HG03159 (cell line): ENCODE data around the gene TBC1D10A.

Experiments used
- ATAC-seq: cut with Tn5 transposase; IDR thresholded peaks from one replicate; pipeline ENCODE4 v1.9.1; 2021; ENCODE audit warnings: mild to moderate bottlenecking, moderate library complexity; ENCODE audit not compliant: unreplicated experiment

The TBC1D10A gene

GRCh38 chr22:30268331-30268730 is 58.4 kb downstream of the TBC1D10A start:
- no peak for ATAC-seq

- no peak for ATAC-seq
Measured at GRCh38 chr22:30267382-30268302, 59.1 kb downstream of the TBC1D10A start.

GRCh38 chr22:30266445-30267381 is 60.0 kb downstream of the TBC1D10A start, which contains the start of gene OSM:
Gene OSM, minus strand, starts transcription at chr22:30266851. Its CDS starts 52 bp downstream, at chr22:30266799.
- no peak for ATAC-seq

GRCh38 chr22:30265823-30266444 is 60.8 kb downstream of the TBC1D10A start:
- peak; percentile 67 for ATAC-seq

GRCh38 chr22:30265131-30265720 is 61.5 kb downstream of the TBC1D10A start:
- no peak for ATAC-seq

- no peak for ATAC-seq
Measured at GRCh38 chr22:30263883-30264282, 62.9 kb downstream of the TBC1D10A start.

GRCh38 chr22:30262917-30263741 is 63.6 kb downstream of the TBC1D10A start:
- no peak for ATAC-seq

- ATAC-seq, result no peak
Measured at GRCh38 chr22:30262112-30262511, 64.6 kb downstream of the TBC1D10A start.

- no peak for ATAC-seq
Measured at GRCh38 chr22:30261134-30261533, 65.6 kb downstream of the TBC1D10A start.

- no peak for ATAC-seq
Measured at GRCh38 chr22:30260682-30261081, 66.1 kb downstream of the TBC1D10A start.

GRCh38 chr22:30260276-30260675 is 66.5 kb downstream of the TBC1D10A start:
- ATAC-seq, result no peak

GRCh38 chr22:30254314-30254713 is 72.4 kb downstream of the TBC1D10A start:
- no peak for ATAC-seq

GRCh38 chr22:30253205-30253852 is 73.4 kb downstream of the TBC1D10A start:
- ATAC-seq, result no peak

GRCh38 chr22:30252411-30253204 is 74.1 kb downstream of the TBC1D10A start:
- no peak for ATAC-seq

GRCh38 chr22:30251711-30252110 is 75.0 kb downstream of the TBC1D10A start:
- ATAC-seq, result no peak

- no peak for ATAC-seq
Measured at GRCh38 chr22:30250661-30251267, 76.0 kb downstream of the TBC1D10A start.

GRCh38 chr22:30250039-30250565 is 76.6 kb downstream of the TBC1D10A start:
- ATAC-seq, result no peak
